ENCODE data around the gene METTL14. TPM values are rescaled to one million over a fixed set of nuclear protein-coding genes. Genes with fewer than 3 reads are reported as not detected.

METTL14 gene
- total and polyA plus RNA-seq, 7 donors: 5.2 to 32.5 (median 19.3) TPM

- TF ChIP-seq, protein P1, sequence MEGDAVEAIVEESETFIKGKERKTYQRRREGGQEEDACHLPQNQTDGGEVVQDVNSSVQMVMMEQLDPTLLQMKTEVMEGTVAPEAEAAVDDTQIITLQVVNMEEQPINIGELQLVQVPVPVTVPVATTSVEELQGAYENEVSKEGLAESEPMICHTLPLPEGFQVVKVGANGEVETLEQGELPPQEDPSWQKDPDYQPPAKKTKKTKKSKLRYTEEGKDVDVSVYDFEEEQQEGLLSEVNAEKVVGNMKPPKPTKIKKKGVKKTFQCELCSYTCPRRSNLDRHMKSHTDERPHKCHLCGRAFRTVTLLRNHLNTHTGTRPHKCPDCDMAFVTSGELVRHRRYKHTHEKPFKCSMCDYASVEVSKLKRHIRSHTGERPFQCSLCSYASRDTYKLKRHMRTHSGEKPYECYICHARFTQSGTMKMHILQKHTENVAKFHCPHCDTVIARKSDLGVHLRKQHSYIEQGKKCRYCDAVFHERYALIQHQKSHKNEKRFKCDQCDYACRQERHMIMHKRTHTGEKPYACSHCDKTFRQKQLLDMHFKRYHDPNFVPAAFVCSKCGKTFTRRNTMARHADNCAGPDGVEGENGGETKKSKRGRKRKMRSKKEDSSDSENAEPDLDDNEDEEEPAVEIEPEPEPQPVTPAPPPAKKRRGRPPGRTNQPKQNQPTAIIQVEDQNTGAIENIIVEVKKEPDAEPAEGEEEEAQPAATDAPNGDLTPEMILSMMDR (IDR thresholded peaks at IDR 0.05): no peak
- H3K27me3 ChIP-seq (ENCODE audit: insufficient read depth in 3 of 3, low read length in 2 of 3): no peaks in the 10 kb centered on the region
- H3K4me1 ChIP-seq: no peaks in the 10 kb centered on the region
- no peak overlapping the region for H3K4me3 ChIP-seq
- DNase-seq (no peak), ATAC-seq (no peak)
- no peak overlapping the region for H3K27ac ChIP-seq
- WGBS, 3 donors: 90 to 97% (median 92%) methylated on average over 2 of the region's 2 CpGs
- H3K9me3 ChIP-seq: no peaks in the 10 kb centered on the region
- intact Hi-C loops (cut with DNase I): loop anchor here in 1 of 2 donors (10.0 kb wide), 1 partner anchor 794 kb away; no protein-coding TSS in a partner anchor
- peaks cover 6 to 94% of the 10 kb centered on the region in 2 donors for H3K36me3 ChIP-seq (ENCODE audit: insufficient read depth in 1 of 2, low read depth in 1 of 2)
Measured at GRCh38 chr4:118711052-118711451, 25.9 kb downstream of the METTL14 start.

GRCh38 chr4:118712872-118713271 is 27.7 kb downstream of the METTL14 start:
- no peak for ATAC-seq
- Histone ChIP-seq H3K4me1 (no peaks in the 10 kb centered on the region), H3K27ac (no peak overlapping the region), H3K36me3 (ENCODE audit: insufficient read depth in 1 of 2, low read depth in 1 of 2) (peaks cover 4 to 79% of the 10 kb centered on the region in 2 donors), H3K27me3 (ENCODE audit: insufficient read depth in 3 of 3, low read length in 2 of 3) (no peaks in the 10 kb centered on the region), H3K9me3 (no peaks in the 10 kb centered on the region), H3K4me3 (no peak overlapping the region)
- intact Hi-C loops (cut with DNase I): loop anchor here in 1 of 2 donors (10.0 kb wide), 1 partner anchor 792 kb away; no protein-coding TSS in a partner anchor
- no peak for DNase-seq
- TF ChIP-seq, protein P1 (IDR thresholded peaks at IDR 0.05): no peak
- 86 to 92% (median 91%) methylated on average over 1 of the region's 1 CpG for WGBS, 3 donors

DNA sequence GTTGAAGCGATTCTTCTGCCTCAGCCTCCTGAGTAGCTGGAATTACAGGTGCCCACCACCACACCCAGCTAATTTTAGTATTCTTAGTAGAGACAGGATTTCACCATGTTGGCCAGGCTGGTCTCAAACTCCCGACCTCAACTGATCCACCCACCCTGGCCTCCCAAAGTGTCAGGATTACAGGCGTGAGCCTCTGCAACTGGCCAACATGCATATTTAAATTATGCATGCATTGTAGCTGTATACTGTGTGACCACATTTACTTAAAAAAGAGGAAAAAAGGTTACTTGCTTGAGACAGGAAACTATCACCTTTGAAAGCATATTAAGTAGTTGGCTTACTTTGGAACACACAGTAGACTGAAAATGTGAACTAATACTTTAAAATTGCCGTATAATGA is 29.5 kb downstream of the METTL14 start:
- TF ChIP-seq, protein P1 (IDR thresholded peaks at IDR 0.05): no peak
- WGBS, 3 donors: 90 to 93% (median 92%) methylated on average over 4 of the region's 4 CpGs

GRCh38 chr4:118716304-118716703 is 31.1 kb downstream of the METTL14 start:
- peaks cover 4 to 49% of the 10 kb centered on the region in 2 donors for H3K36me3 ChIP-seq (ENCODE audit: insufficient read depth in 1 of 2, low read depth in 1 of 2)
- intact Hi-C loops (cut with DNase I): loop anchor here in 1 of 2 donors (10.0 kb wide), 1 partner anchor 788 kb away; no protein-coding TSS in a partner anchor

More for the DNA sequence above, 29.5 kb downstream of the METTL14 start:
- H3K36me3 ChIP-seq (ENCODE audit: insufficient read depth in 1 of 2, low read depth in 1 of 2): peaks cover 4 to 61% of the 10 kb centered on the region in 2 donors
- H3K27ac ChIP-seq: no peak overlapping the region
- H3K4me1 ChIP-seq: no peaks in the 10 kb centered on the region
- intact Hi-C loops (cut with DNase I): loop anchor here in 1 of 2 donors (10.0 kb wide), 1 partner anchor 790 kb away; no protein-coding TSS in a partner anchor
- ATAC-seq: no peak
- no peak overlapping the region for H3K4me3 ChIP-seq
- no peaks in the 10 kb centered on the region for H3K9me3 ChIP-seq
- no peak for DNase-seq
- H3K27me3 ChIP-seq (ENCODE audit: insufficient read depth in 3 of 3, low read length in 2 of 3): no peaks in the 10 kb centered on the region

More at GRCh38 chr4:118716304-118716703, 31.1 kb downstream of the METTL14 start:
- Histone ChIP-seq H3K4me1 (no peaks in the 10 kb centered on the region), H3K27me3 (ENCODE audit: insufficient read depth in 3 of 3, low read length in 2 of 3) (no peaks in the 10 kb centered on the region), H3K9me3 (no peaks in the 10 kb centered on the region), H3K4me3 (no peak overlapping the region), H3K27ac (no peak overlapping the region)
- TF ChIP-seq, protein P1 (IDR thresholded peaks at IDR 0.05): no peak
- WGBS, 3 donors: 34 to 53% (median 51%) methylated on average over 3 of the region's 3 CpGs
- no peak for DNase-seq
- ATAC-seq: peak in 1 of 4 donors; percentile 29
